ENCODE results near the gene ACAP3. TPM values are rescaled to one million over a fixed set of nuclear protein-coding genes. Genes with fewer than 3 reads are reported as not detected.

ACAP3 gene
- total RNA-seq, 3 donors from 2014 or later: 19.7 to 33.4 (median 26.9) TPM

GRCh38 chr1:1243807-1244191 lies 63.9 kb downstream of the ACAP3 start:
- H3K27ac ChIP-seq: no peak overlapping the region
- H3K4me1 ChIP-seq: peaks cover 0 to 15% of the 10 kb centered on the region in 2 donors
- intact Hi-C loops (cut with DNase I; ENCODE audit: low total_unique reads): no loop called here
- no peaks in the 10 kb centered on the region for H3K36me3 ChIP-seq
- no peak overlapping the region for H3K4me3 ChIP-seq
- H3K9me3 ChIP-seq: no peaks in the 10 kb centered on the region
- peaks cover 15 to 39% of the 10 kb centered on the region in 2 donors for H3K27me3 ChIP-seq
- no peak for DNase-seq (ENCODE audit: low spot score in 2 of 2)
- TF ChIP-seq POLR2A (IDR thresholded peaks at IDR 0.05): no peak
- TF ChIP-seq CTCF (IDR thresholded peaks at IDR 0.05): no peak
- no peak for TF ChIP-seq POLR2AphosphoS5 (IDR thresholded peaks at IDR 0.05)

GRCh38 chr1:1243266-1243660 lies 64.5 kb downstream of the ACAP3 start:
- Histone ChIP-seq H3K4me3 (no peak overlapping the region), H3K36me3 (no peaks in the 10 kb centered on the region), H3K4me1 (peaks cover 0 to 15% of the 10 kb centered on the region in 2 donors), H3K27me3 (peaks cover 15 to 43% of the 10 kb centered on the region in 2 donors), H3K27ac (no peak overlapping the region), H3K9me3 (no peaks in the 10 kb centered on the region)
- no peak for TF ChIP-seq POLR2A (IDR thresholded peaks at IDR 0.05)
- no peak for TF ChIP-seq POLR2AphosphoS5 (IDR thresholded peaks at IDR 0.05)
- TF ChIP-seq CTCF (IDR thresholded peaks at IDR 0.05): no peak
- DNase-seq (ENCODE audit: low spot score in 2 of 2): no peak
- intact Hi-C loops (cut with DNase I; ENCODE audit: low total_unique reads): no loop called here

- intact Hi-C loops (cut with DNase I; ENCODE audit: low total_unique reads): no loop called here
- peaks cover 15 to 41% of the 10 kb centered on the region in 2 donors for H3K27me3 ChIP-seq
- H3K27ac ChIP-seq: no peak overlapping the region
- H3K36me3 ChIP-seq: no peaks in the 10 kb centered on the region
- H3K4me3 ChIP-seq: no peak overlapping the region
- no peak for TF ChIP-seq POLR2AphosphoS5 (IDR thresholded peaks at IDR 0.05)
- no peak for TF ChIP-seq CTCF (IDR thresholded peaks at IDR 0.05)
- TF ChIP-seq POLR2A (IDR thresholded peaks at IDR 0.05): no peak
- peaks cover 0 to 18% of the 10 kb centered on the region in 2 donors for H3K4me1 ChIP-seq
- DNase-seq (ENCODE audit: low spot score in 2 of 2): no peak
- no peaks in the 10 kb centered on the region for H3K9me3 ChIP-seq
These were observed 65.1 kb downstream of the ACAP3 start for GRCh38 chr1:1242461-1243265.

Other genes starting within 250 kb of the ACAP3 start
- 1 to 10 TPM in 1 of 3 donors, under 1 TPM in 1, not detected in 1; 0.33 to 2.8 TPM for gene RNF223, start 233.6 kb downstream of the ACAP3 start, total RNA-seq
- gene C1orf159, start 191.8 kb downstream of the ACAP3 start, total RNA-seq: 10 to 100 TPM in 2 of 3 donors, 1 to 10 TPM in 1; 6.9 to 24.0 (median 12.5) TPM
- gene TTLL10, start 134.1 kb downstream of the ACAP3 start, total RNA-seq: under 1 TPM; 0.15 to 0.33 (median 0.16) TPM
- 1 to 10 TPM in 2 of 3 donors, not detected in 1; 1.9 to 5.9 TPM for gene TNFRSF18, start 101.3 kb downstream of the ACAP3 start, total RNA-seq
- gene TNFRSF4, start 93.8 kb downstream of the ACAP3 start, total RNA-seq: 1 to 10 TPM in 2 of 3 donors, under 1 TPM in 1; 0.64 to 2.3 (median 1.6) TPM
- gene SDF4, start 75.9 kb downstream of the ACAP3 start, total RNA-seq: 100 to 1,000 TPM in 1 of 3 donors, 10 to 100 TPM in 2; 58.0 to 111 (median 79.3) TPM
- 10 to 100 TPM; 14.4 to 16.0 (median 14.4) TPM for gene B3GALT6, start 75.7 kb downstream of the ACAP3 start, total RNA-seq
- 1 to 10 TPM in 1 of 3 donors, not detected in 2; 2.0 TPM for gene C1QTNF12, start 61.2 kb downstream of the ACAP3 start, total RNA-seq
- 10 to 100 TPM; 37.0 to 39.8 (median 37.4) TPM for gene UBE2J2, start 34.1 kb downstream of the ACAP3 start, total RNA-seq
- gene SCNN1D, start 27.5 kb downstream of the ACAP3 start, total RNA-seq: 1 to 10 TPM in 2 of 3 donors, under 1 TPM in 1; 0.96 to 5.2 (median 4.7) TPM
- 10 to 100 TPM; 16.0 to 27.5 (median 22.0) TPM for gene PUSL1, start 667 bp upstream of the ACAP3 start, total RNA-seq
- gene INTS11, start 16.7 kb upstream of the ACAP3 start, total RNA-seq: 100 to 1,000 TPM in 2 of 3 donors, 10 to 100 TPM in 1; 68.6 to 125 (median 119) TPM
- 10 to 100 TPM in 2 of 3 donors, 1 to 10 TPM in 1; 9.0 to 16.4 (median 13.4) TPM for gene CPTP, start 16.9 kb upstream of the ACAP3 start, total RNA-seq
- under 1 TPM in 2 of 3 donors, not detected in 1; 0.16 to 0.33 TPM for gene TAS1R3, start 23.4 kb upstream of the ACAP3 start, total RNA-seq
- gene DVL1, start 41.5 kb upstream of the ACAP3 start, total RNA-seq: 10 to 100 TPM; 55.2 to 70.1 (median 55.2) TPM
- gene MXRA8, start 50.6 kb upstream of the ACAP3 start, total RNA-seq: 100 to 1,000 TPM in 1 of 3 donors, 10 to 100 TPM in 2; 93.4 to 308 (median 99.8) TPM
- gene AURKAIP1, start 67.3 kb upstream of the ACAP3 start, total RNA-seq: 100 to 1,000 TPM in 1 of 3 donors, 10 to 100 TPM in 2; 91.3 to 116 (median 99.6) TPM
- 100 to 1,000 TPM; 170 to 325 (median 285) TPM for gene CCNL2, start 91.4 kb upstream of the ACAP3 start, total RNA-seq
- gene MRPL20, start 99.4 kb upstream of the ACAP3 start, total RNA-seq: 100 to 1,000 TPM; 127 to 149 (median 147) TPM
- gene ANKRD65, start 113.3 kb upstream of the ACAP3 start, total RNA-seq: 10 to 100 TPM; 10.2 to 16.0 (median 12.2) TPM
- gene VWA1, start 127.8 kb upstream of the ACAP3 start, total RNA-seq: 10 to 100 TPM; 13.0 to 44.8 (median 35.7) TPM
- 1 to 10 TPM; 1.9 to 8.5 (median 4.3) TPM for gene ATAD3C, start 141.8 kb upstream of the ACAP3 start, total RNA-seq
- gene ATAD3B, start 163.8 kb upstream of the ACAP3 start, total RNA-seq: 10 to 100 TPM in 2 of 3 donors, 1 to 10 TPM in 1; 9.9 to 22.9 (median 22.4) TPM
- gene ATAD3A, start 204.2 kb upstream of the ACAP3 start, total RNA-seq: 10 to 100 TPM; 14.9 to 22.3 (median 15.5) TPM
- gene TMEM240, start 232.7 kb upstream of the ACAP3 start, total RNA-seq: 1 to 10 TPM; 3.5 to 8.8 (median 3.8) TPM

Data from breast epithelium (tissue), 4 donors.